SU-DHL-6 (cell line): Measurements from ENCODE around the gene FOCAD.

Experiments
- H2AFZ ChIP-seq: fragments of 200-600 bp; sonication (generic); 2 replicates; pipeline ENCODE4 v1.6.1; 2014; ENCODE audit warnings: low read depth, mild to moderate bottlenecking, moderate library complexity, mixed read lengths, antibody characterized with exemption, low read length; ENCODE audit not compliant: severe bottlenecking
- H3F3A ChIP-seq: fragments of 200-600 bp; shearing (Covaris generic); 2 replicates; pipeline ENCODE4 v1.6.0; 2016; ENCODE audit warnings: antibody characterized with exemption, mild to moderate bottlenecking; ENCODE audit not compliant: insufficient read depth
- H3K27ac ChIP-seq: fragments of 200-600 bp; sonication (generic); 2 replicates; pipeline ENCODE4 v1.5.1; 2016; ENCODE audit warnings: low read depth, mild to moderate bottlenecking, low read length, moderate library complexity, mixed read lengths
- H3K27me3 ChIP-seq: fragments of 200-600 bp; sonication (generic), shearing (Covaris generic); 2 replicates; pipeline ENCODE4 v1.6.0; 2014; ENCODE audit warnings: mild to moderate bottlenecking, low read length
- H3K36me3 ChIP-seq: fragments of 200-600 bp; sonication (generic); 2 replicates; pipeline ENCODE4 v1.6.1; 2014; ENCODE audit warnings: mild to moderate bottlenecking, low read length, mixed read lengths
- H3K4me2 ChIP-seq: fragments of 300-600, 200-600 bp; shearing (Covaris generic), sonication (generic); 2 replicates; pipeline ENCODE4 v1.6.0; 2014; ENCODE audit warnings: low read length, low read depth, mild to moderate bottlenecking; ENCODE audit not compliant: poor library complexity, severe bottlenecking
- H3K4me3 ChIP-seq: fragments of 200-600 bp; sonication (generic); 2 replicates; pipeline ENCODE4 v1.5.1; 2014; ENCODE audit warnings: antibody characterized with exemption, low read length, mild to moderate bottlenecking, mixed read lengths; ENCODE audit not compliant: insufficient read depth, poor library complexity, severe bottlenecking
- H3K79me2 ChIP-seq: fragments of 200-600 bp; sonication (generic); 2 replicates; pipeline ENCODE4 v1.6.1; 2014; ENCODE audit warnings: mild to moderate bottlenecking, low read length, moderate library complexity; ENCODE audit not compliant: insufficient read depth
- H3K9ac ChIP-seq: fragments of 200-600 bp; sonication (generic); 2 replicates; pipeline ENCODE4 v1.7.0; 2014; ENCODE audit warnings: mild to moderate bottlenecking, low read length
- H3K9me2 ChIP-seq: fragments of 200-600 bp; sonication (generic); replicated peaks from 2 replicates; pipeline ENCODE4 v1.6.1; 2014; ENCODE audit warnings: low read length; ENCODE audit not compliant: insufficient read depth
- H3K9me3 ChIP-seq: fragments of 200-600 bp; sonication (generic); 2 replicates; pipeline ENCODE4 v1.6.1; 2014; ENCODE audit warnings: low read length, mixed read lengths; ENCODE audit not compliant: insufficient read depth
- H4K20me1 ChIP-seq: fragments of 200-600 bp; sonication (generic); 2 replicates; pipeline ENCODE4 v1.6.1; 2014; ENCODE audit warnings: low read depth, mild to moderate bottlenecking, antibody characterized with exemption, low read length, moderate library complexity, mixed read lengths
- CTCF ChIP-seq: fragments of 200-600 bp; sonication (generic); IDR thresholded peaks from one replicate; pipeline ENCODE4 v1.5.1; 2017; ENCODE audit warnings: antibody characterized with exemption, mild to moderate bottlenecking, low read length, moderate library complexity; ENCODE audit not compliant: insufficient read depth, poor library complexity, severe bottlenecking
- EZH2phosphoT487 ChIP-seq: fragments of 200-600 bp; sonication (generic), shearing (Covaris generic); conservative IDR thresholded peaks from 2 replicates; pipeline ENCODE4 v1.6.1; 2018; ENCODE audit warnings: mild to moderate bottlenecking, antibody characterized with exemption, low read length, moderate library complexity, mixed read lengths

The FOCAD gene

GRCh38 chr9:20804489-20805250, 120.6 kb downstream of the FOCAD start:
- Histone ChIP-seq H2AFZ (no peak overlapping the region), H3K9me2 (no peaks in the 10 kb centered on the region), H3K36me3 (no peaks in the 10 kb centered on the region), H3K9ac (no peak overlapping the region), H3K79me2 (no peaks in the 10 kb centered on the region), H3K4me3 (no peak overlapping the region), H4K20me1 (no peaks in the 10 kb centered on the region), H3K27ac (no peak overlapping the region), H3F3A (no peaks in the 10 kb centered on the region), H3K9me3 (no peaks in the 10 kb centered on the region), H3K4me2 (no peak overlapping the region), H3K27me3 (no peaks in the 10 kb centered on the region)
- no peak for TF ChIP-seq CTCF
- no peak for TF ChIP-seq EZH2phosphoT487

- Histone ChIP-seq H3K36me3 (no peaks in the 10 kb centered on the region), H3K27ac (no peak overlapping the region), H3K9me3 (no peaks in the 10 kb centered on the region), H3K9ac (no peak overlapping the region), H3K4me2 (no peak overlapping the region), H3K4me3 (no peak overlapping the region), H2AFZ (no peak overlapping the region), H4K20me1 (no peaks in the 10 kb centered on the region), H3F3A (no peaks in the 10 kb centered on the region), H3K9me2 (no peaks in the 10 kb centered on the region), H3K27me3 (no peaks in the 10 kb centered on the region), H3K79me2 (no peaks in the 10 kb centered on the region)
- TF ChIP-seq CTCF (no peak), EZH2phosphoT487 (no peak)
Observed at GRCh38 chr9:20805766-20806165, 121.7 kb downstream of the FOCAD start.

GRCh38 chr9:20808002-20808401, 123.9 kb downstream of the FOCAD start:
- Histone ChIP-seq H3F3A (no peaks in the 10 kb centered on the region), H3K79me2 (no peaks in the 10 kb centered on the region), H3K9me2 (no peaks in the 10 kb centered on the region), H3K4me2 (no peak overlapping the region), H2AFZ (no peak overlapping the region), H3K9ac (no peak overlapping the region), H3K36me3 (no peaks in the 10 kb centered on the region), H3K27me3 (no peaks in the 10 kb centered on the region), H3K4me3 (no peak overlapping the region), H3K27ac (no peak overlapping the region), H3K9me3 (no peaks in the 10 kb centered on the region), H4K20me1 (no peaks in the 10 kb centered on the region)
- TF ChIP-seq CTCF = no peak
- TF ChIP-seq EZH2phosphoT487 = no peak
